ENCODE data around the gene CWF19L1.
"Not testable (repeated sequence)": the region's sequence is repeated elsewhere in the genome, so short reads cannot be mapped to it uniquely, and the experiment has no call there.

The CWF19L1 gene

GRCh38 chr10:100267239-100268104 lies at the start of gene CWF19L1:
CWF19L1 (minus strand) TSS chr10:100267638; CDS start chr10:100267593, 45 bp downstream.
- peak; percentile 58 to 83 for DNase-seq (ENCODE audit: low spot score in 2 of 2)
- Mint-ChIP-seq H3K9me3 (no peaks in the 10 kb centered on the region), H3K36me3 (peaks cover 36% of the 10 kb centered on the region), H3K4me3 (peak within 1 kb of the TSS; percentile 97), H3K27ac (peak within 1 kb of the TSS; percentile 99), H3K4me1 (peaks cover 27% of the 10 kb centered on the region)
- peak; percentile 90 for ATAC-seq

- Mint-ChIP-seq H3K4me3 (no peak overlapping the region), H3K27ac (no peak overlapping the region), H3K4me1 (no peaks in the 10 kb centered on the region), H3K9me3 (no peaks in the 10 kb centered on the region), H3K36me3 (no peaks in the 10 kb centered on the region)
- no peak for DNase-seq (ENCODE audit: low spot score in 2 of 2)
- no peak for ATAC-seq
These were observed 48.2 kb upstream of the CWF19L1 start for GRCh38 chr10:100315615-100316014.

GRCh38 chr10:100311298-100311697 lies 43.9 kb upstream of the CWF19L1 start:
- DNase-seq (ENCODE audit: low spot score in 2 of 2) = no peak
- Mint-ChIP-seq H3K4me3 (no peak overlapping the region), H3K36me3 (no peaks in the 10 kb centered on the region), H3K4me1 (no peaks in the 10 kb centered on the region), H3K9me3 (no peaks in the 10 kb centered on the region), H3K27ac (no peak overlapping the region)
- no peak for ATAC-seq

- Mint-ChIP-seq H3K4me3 (no peak overlapping the region), H3K36me3 (no peaks in the 10 kb centered on the region), H3K9me3 (no peaks in the 10 kb centered on the region), H3K4me1 (no peaks in the 10 kb centered on the region), H3K27ac (no peak overlapping the region)
- ATAC-seq (peak; percentile 11), DNase-seq (ENCODE audit: low spot score in 2 of 2) (no peak)
These were observed 40.2 kb upstream of the CWF19L1 start for GRCh38 chr10:100307684-100308083.

GRCh38 chr10:100306861-100307260 lies 39.4 kb upstream of the CWF19L1 start:
- ATAC-seq (no peak), DNase-seq (ENCODE audit: low spot score in 2 of 2) (no peak)
- Mint-ChIP-seq H3K9me3 (no peaks in the 10 kb centered on the region), H3K27ac (no peak overlapping the region), H3K4me3 (no peak overlapping the region), H3K36me3 (no peaks in the 10 kb centered on the region), H3K4me1 (no peaks in the 10 kb centered on the region)

- no peaks in the 10 kb centered on the region for H3K36me3 Mint-ChIP-seq
- no peaks in the 10 kb centered on the region for H3K4me1 Mint-ChIP-seq
- H3K27ac Mint-ChIP-seq = no peak overlapping the region
- H3K9me3 Mint-ChIP-seq = no peaks in the 10 kb centered on the region
- ATAC-seq (no peak), DNase-seq (ENCODE audit: low spot score in 2 of 2) (no peak)
- no peak overlapping the region for H3K4me3 Mint-ChIP-seq
These were observed 37.0 kb upstream of the CWF19L1 start for GRCh38 chr10:100304414-100304813.

GRCh38 chr10:100303724-100304319 lies 36.4 kb upstream of the CWF19L1 start:
- H3K36me3 Mint-ChIP-seq = no peaks in the 10 kb centered on the region
- no peak for ATAC-seq
- H3K4me1 Mint-ChIP-seq = no peaks in the 10 kb centered on the region
- no peaks in the 10 kb centered on the region for H3K9me3 Mint-ChIP-seq
- H3K27ac Mint-ChIP-seq = no peak overlapping the region
- no peak overlapping the region for H3K4me3 Mint-ChIP-seq
- no peak for DNase-seq (ENCODE audit: low spot score in 2 of 2)

- not testable (repeated sequence) for H3K4me1 Mint-ChIP-seq; H3K4me3 Mint-ChIP-seq; DNase-seq (ENCODE audit: low spot score in 2 of 2); H3K27ac Mint-ChIP-seq; H3K9me3 Mint-ChIP-seq; ATAC-seq; H3K36me3 Mint-ChIP-seq
These were observed 33.7 kb upstream of the CWF19L1 start for GRCh38 chr10:100301123-100301522.

GRCh38 chr10:100297242-100297641 lies 29.8 kb upstream of the CWF19L1 start:
- no peaks in the 10 kb centered on the region for H3K4me1 Mint-ChIP-seq
- peak; percentile 21 for ATAC-seq
- no peak overlapping the region for H3K4me3 Mint-ChIP-seq
- no peak overlapping the region for H3K27ac Mint-ChIP-seq
- no peaks in the 10 kb centered on the region for H3K9me3 Mint-ChIP-seq
- no peaks in the 10 kb centered on the region for H3K36me3 Mint-ChIP-seq
- DNase-seq (ENCODE audit: low spot score in 2 of 2) = no peak

- no peaks in the 10 kb centered on the region for H3K9me3 Mint-ChIP-seq
- ATAC-seq (no peak), DNase-seq (ENCODE audit: low spot score in 2 of 2) (no peak)
- no peaks in the 10 kb centered on the region for H3K4me1 Mint-ChIP-seq
- H3K4me3 Mint-ChIP-seq = no peak overlapping the region
- no peak overlapping the region for H3K27ac Mint-ChIP-seq
- no peaks in the 10 kb centered on the region for H3K36me3 Mint-ChIP-seq
These were observed 25.6 kb upstream of the CWF19L1 start for GRCh38 chr10:100293066-100293465.

- not testable (repeated sequence) for H3K4me1 Mint-ChIP-seq; DNase-seq (ENCODE audit: low spot score in 2 of 2); H3K9me3 Mint-ChIP-seq; H3K36me3 Mint-ChIP-seq; H3K27ac Mint-ChIP-seq; ATAC-seq; H3K4me3 Mint-ChIP-seq
These were observed 24.9 kb upstream of the CWF19L1 start for GRCh38 chr10:100292300-100292699.

GRCh38 chr10:100291356-100291755 lies 23.9 kb upstream of the CWF19L1 start:
- Mint-ChIP-seq H3K36me3 (no peaks in the 10 kb centered on the region), H3K27ac (no peak overlapping the region), H3K4me1 (peaks cover 13% of the 10 kb centered on the region), H3K9me3 (no peaks in the 10 kb centered on the region), H3K4me3 (no peak overlapping the region)
- ATAC-seq (no peak), DNase-seq (ENCODE audit: low spot score in 2 of 2) (no peak)

GRCh38 chr10:100289641-100290040 lies 22.2 kb upstream of the CWF19L1 start:
- ATAC-seq = no peak

GRCh38 chr10:100288196-100288595 lies 20.8 kb upstream of the CWF19L1 start:
- ATAC-seq (no peak), DNase-seq (ENCODE audit: low spot score in 2 of 2) (no peak)
- H3K27ac Mint-ChIP-seq = peak overlapping the region; percentile 99
- H3K4me1 Mint-ChIP-seq = peaks cover 31% of the 10 kb centered on the region
- H3K4me3 Mint-ChIP-seq = no peak overlapping the region
- H3K36me3 Mint-ChIP-seq = no peaks in the 10 kb centered on the region
- no peaks in the 10 kb centered on the region for H3K9me3 Mint-ChIP-seq

More at GRCh38 chr10:100289641-100290040, 22.2 kb upstream of the CWF19L1 start:
- H3K4me1 Mint-ChIP-seq = peaks cover 29% of the 10 kb centered on the region
- no peak for DNase-seq (ENCODE audit: low spot score in 2 of 2)
- H3K9me3 Mint-ChIP-seq = no peaks in the 10 kb centered on the region
- H3K36me3 Mint-ChIP-seq = no peaks in the 10 kb centered on the region
- no peak overlapping the region for H3K4me3 Mint-ChIP-seq
- H3K27ac Mint-ChIP-seq = no peak overlapping the region

GRCh38 chr10:100287756-100288155 lies 20.3 kb upstream of the CWF19L1 start:
- Mint-ChIP-seq H3K4me1 (peaks cover 31% of the 10 kb centered on the region), H3K36me3 (no peaks in the 10 kb centered on the region), H3K4me3 (peak overlapping the region; percentile 99), H3K27ac (peak overlapping the region; percentile 99), H3K9me3 (no peaks in the 10 kb centered on the region)
- DNase-seq (ENCODE audit: low spot score in 2 of 2) (no peak), ATAC-seq (no peak)
